HG03139 (cell line): ENCODE results near the gene LRFN2.

Source experiments
- ATAC-seq: cut with Tn5 transposase; IDR thresholded peaks from one replicate; pipeline ENCODE4 v1.9.1; 2021; ENCODE audit not compliant: unreplicated experiment

Gene LRFN2

GRCh38 chr6:40386200-40386599 lies 201.0 kb downstream of the LRFN2 start:
- no peak for ATAC-seq

GRCh38 chr6:40383348-40384115 lies 203.6 kb downstream of the LRFN2 start:
- no peak for ATAC-seq

GRCh38 chr6:40380271-40380670 lies 206.9 kb downstream of the LRFN2 start:
- ATAC-seq = no peak

- no peak for ATAC-seq
Measured at GRCh38 chr6:40379811-40380210, 207.4 kb downstream of the LRFN2 start.

- no peak for ATAC-seq
Measured at GRCh38 chr6:40378725-40379074, 208.5 kb downstream of the LRFN2 start.

- no peak for ATAC-seq
Measured at GRCh38 chr6:40378071-40378724, 209.0 kb downstream of the LRFN2 start.

- ATAC-seq = no peak
Measured at GRCh38 chr6:40377173-40377806, 209.9 kb downstream of the LRFN2 start.

GRCh38 chr6:40376113-40376650 lies 211.0 kb downstream of the LRFN2 start:
- ATAC-seq = no peak

GRCh38 chr6:40373267-40373666 lies 213.9 kb downstream of the LRFN2 start:
- no peak for ATAC-seq

GRCh38 chr6:40371621-40372020 lies 215.5 kb downstream of the LRFN2 start:
- no peak for ATAC-seq

GRCh38 chr6:40371095-40371494 lies 216.1 kb downstream of the LRFN2 start:
- no peak for ATAC-seq

- no peak for ATAC-seq
Measured at GRCh38 chr6:40369891-40370290, 217.3 kb downstream of the LRFN2 start.

- ATAC-seq = no peak
Measured at GRCh38 chr6:40369042-40369441, 218.1 kb downstream of the LRFN2 start.

GRCh38 chr6:40362859-40363258 lies 224.3 kb downstream of the LRFN2 start:
- no peak for ATAC-seq

- no peak for ATAC-seq
Measured at GRCh38 chr6:40359808-40360207, 227.4 kb downstream of the LRFN2 start.

GRCh38 chr6:40358473-40359460 lies 228.4 kb downstream of the LRFN2 start:
- ATAC-seq = no peak

GRCh38 chr6:40356242-40356910 lies 230.8 kb downstream of the LRFN2 start:
- no peak for ATAC-seq

GRCh38 chr6:40355532-40355931 lies 231.6 kb downstream of the LRFN2 start:
- ATAC-seq = no peak

- no peak for ATAC-seq
Measured at GRCh38 chr6:40355066-40355465, 232.1 kb downstream of the LRFN2 start.

- no peak for ATAC-seq
Measured at GRCh38 chr6:40353967-40354452, 233.2 kb downstream of the LRFN2 start.
